ENCODE data around the gene THSD4.

Gene THSD4

DNA sequence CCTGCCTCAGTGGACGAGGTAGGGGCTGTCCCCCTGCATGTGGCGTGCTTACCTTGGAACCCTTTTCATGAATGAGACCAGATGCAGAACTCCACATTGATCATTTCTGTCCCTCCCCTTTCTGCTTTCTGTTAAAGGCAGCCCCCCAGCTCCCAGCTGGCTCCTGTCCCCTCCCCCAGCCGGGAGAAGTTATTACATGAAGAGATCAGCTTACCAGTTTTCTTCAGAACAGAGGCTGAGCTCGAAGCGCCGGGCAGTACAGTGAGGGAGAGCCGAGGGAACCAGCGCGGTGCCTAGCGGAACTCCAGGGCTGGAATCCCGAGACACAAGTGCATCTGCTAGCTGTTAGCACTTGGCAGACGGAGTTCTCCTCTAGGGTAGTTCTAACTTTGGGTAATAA, 431.7 kb downstream of the THSD4 start:
- DNase-seq (ENCODE audit: low spot score) = no peak
- TF ChIP-seq CTCF (IDR thresholded peaks at IDR 0.05) = no peak
- H3K4me3 ChIP-seq = no peak overlapping the region
- no peak overlapping the region for H3K27ac ChIP-seq

DNA sequence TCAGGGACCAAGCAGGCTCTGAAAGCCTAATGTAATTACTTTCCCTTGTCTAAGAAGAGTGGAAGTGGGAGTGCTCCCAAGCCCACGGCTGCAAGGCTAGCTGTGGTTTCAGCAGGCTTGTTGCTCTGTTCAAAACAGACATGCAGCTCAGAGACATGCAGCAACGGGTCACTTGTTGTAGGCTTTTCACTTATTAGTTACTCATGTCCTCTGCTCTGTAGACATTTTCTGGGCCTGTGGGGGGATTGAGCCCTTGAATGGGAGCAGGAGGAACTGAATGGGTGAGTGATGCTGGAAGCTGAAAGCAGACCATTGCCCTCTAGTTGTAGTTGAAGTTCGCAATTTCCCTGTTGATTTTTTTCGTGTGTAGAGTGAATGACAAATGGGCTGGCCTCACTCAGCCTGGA, 433.1 kb downstream of the THSD4 start:
- DNase-seq (ENCODE audit: low spot score) = no peak
- TF ChIP-seq CTCF (IDR thresholded peaks at IDR 0.05) = no peak
- H3K27ac ChIP-seq = no peak overlapping the region
- H3K4me3 ChIP-seq = no peak overlapping the region

- no peak for TF ChIP-seq CTCF (IDR thresholded peaks at IDR 0.05)
- Histone ChIP-seq H3K4me3 (no peak overlapping the region), H3K27ac (no peak overlapping the region)
- DNase-seq (ENCODE audit: low spot score) = no peak
Observed at GRCh38 chr15:71549091-71549490, 433.8 kb downstream of the THSD4 start.

GRCh38 chr15:71549697-71550096, 434.4 kb downstream of the THSD4 start:
- TF ChIP-seq CTCF (IDR thresholded peaks at IDR 0.05) = no peak
- no peak for DNase-seq (ENCODE audit: low spot score)
- no peak overlapping the region for H3K4me3 ChIP-seq
- H3K27ac ChIP-seq = no peak overlapping the region

DNA sequence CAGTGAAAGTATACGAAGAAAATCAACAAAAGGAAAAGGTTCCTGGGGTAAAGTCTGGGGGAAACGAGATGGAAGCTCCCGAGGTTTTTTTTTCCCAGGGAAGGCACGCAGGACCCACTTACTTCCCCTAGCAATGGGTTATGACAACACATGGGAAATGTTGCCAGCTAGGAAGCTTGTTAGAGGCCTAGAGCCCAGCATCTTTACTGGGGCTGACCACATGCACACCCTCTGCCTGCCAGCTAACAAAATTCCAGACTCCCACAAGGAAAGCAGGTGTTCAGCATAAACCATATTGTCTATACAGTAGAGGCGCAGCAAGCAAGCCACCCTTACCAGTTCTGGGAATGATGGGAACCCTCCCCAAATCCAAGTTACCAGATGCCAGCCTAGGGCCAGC, 436.3 kb downstream of the THSD4 start:
- no peak for TF ChIP-seq CTCF (IDR thresholded peaks at IDR 0.05)
- H3K4me3 ChIP-seq = no peak overlapping the region
- H3K27ac ChIP-seq = no peak overlapping the region
- no peak for DNase-seq (ENCODE audit: low spot score)

DNA sequence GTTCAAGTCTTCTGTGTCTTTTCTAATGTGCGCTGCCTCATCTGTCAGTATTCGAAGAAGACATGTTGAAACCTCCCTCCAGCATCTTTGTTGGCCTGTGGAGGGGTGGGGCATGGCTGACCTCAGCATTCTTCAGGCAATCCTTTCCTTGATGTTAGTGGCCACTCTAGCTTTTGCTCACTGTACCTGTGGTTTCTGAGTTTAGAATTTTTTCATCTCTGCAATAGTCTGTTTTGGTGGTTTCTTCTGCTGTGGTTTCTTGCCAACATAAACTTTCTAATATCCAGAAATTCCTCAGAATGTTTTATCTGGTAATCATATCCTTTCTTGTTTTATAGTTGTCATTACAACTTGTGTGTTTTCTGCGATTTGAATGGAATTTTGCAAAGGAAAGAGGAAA, 443.8 kb downstream of the THSD4 start:
- no peak for DNase-seq (ENCODE audit: low spot score)
- H3K27ac ChIP-seq = no peak overlapping the region
- no peak overlapping the region for H3K4me3 ChIP-seq
- no peak for TF ChIP-seq CTCF (IDR thresholded peaks at IDR 0.05)

GRCh38 chr15:71559616-71560015, 444.3 kb downstream of the THSD4 start:
- DNase-seq (ENCODE audit: low spot score) = no peak
- no peak overlapping the region for H3K27ac ChIP-seq
- TF ChIP-seq CTCF (IDR thresholded peaks at IDR 0.05) = no peak
- no peak overlapping the region for H3K4me3 ChIP-seq
